Nephron (organoid): ENCODE measurements around the gene CNPY1.

Experiments
- H3K27ac Mint-ChIP-seq, 3 experiments: 2 replicates each; pipeline ENCODE4 v1.8.0; 2020; ENCODE audit warnings: mixed read lengths in 3 of 3, mild to moderate bottlenecking in 2 of 3, moderate library complexity in 1 of 3
- H3K27me3 Mint-ChIP-seq: 2 replicates; pipeline ENCODE4 v1.8.0; 2021; ENCODE audit warnings: low read depth, mild to moderate bottlenecking, moderate library complexity, mixed read lengths
- H3K36me3 Mint-ChIP-seq: 2 replicates; pipeline ENCODE4 v1.8.0; 2020; ENCODE audit warnings: low read depth, mixed read lengths
- H3K4me1 Mint-ChIP-seq: 2 replicates; pipeline ENCODE4 v1.8.0; 2020; ENCODE audit warnings: mixed read lengths
- H3K4me3 Mint-ChIP-seq, 3 experiments: 2 replicates each; pipeline ENCODE4 v1.8.0; 2020; ENCODE audit warnings: mild to moderate bottlenecking in 3 of 3, mixed read lengths in 3 of 3, moderate library complexity in 2 of 3
- H3K9me3 Mint-ChIP-seq: 2 replicates; pipeline ENCODE4 v1.8.0; 2020; ENCODE audit warnings: mixed read lengths
- CTCF ChIP-seq, 3 experiments: fragments of 200-600 bp; sonication (generic); IDR thresholded peaks; one replicate each; pipeline ENCODE4 v1.5.0; 2021; ENCODE audit warnings: antibody characterized with exemption in 3 of 3; ENCODE audit not compliant: unreplicated experiment in 3 of 3

The CNPY1 gene

GRCh38 chr7:155515318-155515717 lies 31.0 kb downstream of the CNPY1 start:
- no peaks in the 10 kb centered on the region for H3K36me3 Mint-ChIP-seq
- H3K27ac Mint-ChIP-seq: no peak overlapping the region
- no peak for TF ChIP-seq CTCF (IDR thresholded peaks at IDR 0.05; ENCODE audit: unreplicated experiment in 3 of 3)
- peaks cover 98% of the 10 kb centered on the region for H3K27me3 Mint-ChIP-seq
- no peaks in the 10 kb centered on the region for H3K4me1 Mint-ChIP-seq
- H3K9me3 Mint-ChIP-seq: no peaks in the 10 kb centered on the region
- H3K4me3 Mint-ChIP-seq: no peak overlapping the region

- no peak overlapping the region for H3K4me3 Mint-ChIP-seq
- H3K36me3 Mint-ChIP-seq: no peaks in the 10 kb centered on the region
- H3K27me3 Mint-ChIP-seq: peaks cover 99% of the 10 kb centered on the region
- H3K4me1 Mint-ChIP-seq: peaks cover 5% of the 10 kb centered on the region
- no peak for TF ChIP-seq CTCF (IDR thresholded peaks at IDR 0.05; ENCODE audit: unreplicated experiment in 3 of 3)
- no peak overlapping the region for H3K27ac Mint-ChIP-seq
- H3K9me3 Mint-ChIP-seq: no peaks in the 10 kb centered on the region
These were observed 32.1 kb downstream of the CNPY1 start for GRCh38 chr7:155514296-155514695.

GRCh38 chr7:155513543-155514285 lies 32.6 kb downstream of the CNPY1 start:
- H3K4me1 Mint-ChIP-seq: peaks cover 9% of the 10 kb centered on the region
- no peak for TF ChIP-seq CTCF (IDR thresholded peaks at IDR 0.05; ENCODE audit: unreplicated experiment in 3 of 3)
- H3K9me3 Mint-ChIP-seq: peaks cover 4% of the 10 kb centered on the region
- H3K27me3 Mint-ChIP-seq: peaks cover 100% of the 10 kb centered on the region
- no peaks in the 10 kb centered on the region for H3K36me3 Mint-ChIP-seq
- H3K27ac Mint-ChIP-seq: no peak overlapping the region
- H3K4me3 Mint-ChIP-seq: no peak overlapping the region

GRCh38 chr7:155512246-155512887 lies 34.0 kb downstream of the CNPY1 start:
- Mint-ChIP-seq H3K9me3 (peaks cover 8% of the 10 kb centered on the region), H3K4me1 (peaks cover 9% of the 10 kb centered on the region), H3K27ac (no peak overlapping the region), H3K27me3 (peaks cover 100% of the 10 kb centered on the region), H3K36me3 (no peaks in the 10 kb centered on the region), H3K4me3 (no peak overlapping the region)
- no peak for TF ChIP-seq CTCF (IDR thresholded peaks at IDR 0.05; ENCODE audit: unreplicated experiment in 3 of 3)

- Mint-ChIP-seq H3K27ac (no peak overlapping the region), H3K4me1 (peaks cover 14% of the 10 kb centered on the region), H3K9me3 (peaks cover 8% of the 10 kb centered on the region)
These were observed 34.7 kb downstream of the CNPY1 start for GRCh38 chr7:155511702-155511996.

More at GRCh38 chr7:155511702-155511996, 34.7 kb downstream of the CNPY1 start:
- Mint-ChIP-seq H3K27me3 (peaks cover 100% of the 10 kb centered on the region), H3K4me3 (no peak overlapping the region), H3K36me3 (no peaks in the 10 kb centered on the region)
- no peak for TF ChIP-seq CTCF (IDR thresholded peaks at IDR 0.05; ENCODE audit: unreplicated experiment in 3 of 3)
